HUES48 (cell line): Measurements from ENCODE around the gene GAP43.

Experiments
- H3K27ac ChIP-seq: one replicate; pipeline ENCODE4 v1.7.0; 2013; ENCODE audit warnings: low read depth, low read length, inconsistent platforms
- H3K27me3 ChIP-seq: 2 replicates; pipeline ENCODE4 v1.6.1; 2013; ENCODE audit warnings: mild to moderate bottlenecking, low read length; ENCODE audit not compliant: control insufficient read depth, insufficient read depth
- H3K36me3 ChIP-seq: 2 replicates; pipeline ENCODE4 v1.6.1; 2013; ENCODE audit warnings: low read length; ENCODE audit not compliant: control insufficient read depth, insufficient read depth
- H3K4me1 ChIP-seq: 2 replicates; pipeline ENCODE4 v1.6.1; 2013; ENCODE audit warnings: mild to moderate bottlenecking, low read length; ENCODE audit not compliant: control insufficient read depth, insufficient read depth
- H3K4me3 ChIP-seq: 2 replicates; pipeline ENCODE4 v1.5.1; 2013; ENCODE audit warnings: mild to moderate bottlenecking, low read depth, low read length
- H3K9ac ChIP-seq: 2 replicates; pipeline ENCODE4 v1.6.1; 2013; ENCODE audit warnings: mild to moderate bottlenecking, low read depth, low read length, moderate library complexity
- H3K9me3 ChIP-seq: 2 replicates; pipeline ENCODE4 v1.6.1; 2013; ENCODE audit warnings: low read length; ENCODE audit not compliant: control insufficient read depth, insufficient read depth

GAP43 gene

GRCh38 chr3:115602194-115602593, 21.1 kb upstream of the GAP43 start:
- Histone ChIP-seq H3K36me3 (no peaks in the 10 kb centered on the region), H3K4me1 (no peaks in the 10 kb centered on the region), H3K27ac (no peak overlapping the region), H3K27me3 (no peaks in the 10 kb centered on the region), H3K9me3 (no peaks in the 10 kb centered on the region), H3K4me3 (no peak overlapping the region), H3K9ac (no peak overlapping the region)

DNA sequence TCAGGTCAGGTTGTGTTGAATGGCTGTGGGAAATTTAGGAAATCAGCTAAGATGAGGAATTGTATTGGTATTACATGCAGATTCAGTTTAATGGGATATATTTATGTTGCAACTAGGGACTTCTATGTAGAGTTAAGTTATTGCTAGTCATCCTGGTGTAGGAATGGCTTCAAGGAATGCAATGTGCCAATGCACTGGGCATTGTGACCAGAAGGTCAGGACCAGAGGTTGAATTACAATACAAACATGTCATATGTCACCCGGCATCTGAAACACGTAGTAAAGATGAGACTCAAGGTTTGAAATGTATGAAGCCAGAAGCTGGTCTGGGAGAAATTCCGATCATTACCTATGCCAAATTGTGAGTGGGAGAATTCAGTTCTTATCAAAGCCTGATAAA, 11.7 kb upstream of the GAP43 start:
- H3K36me3 ChIP-seq: no peaks in the 10 kb centered on the region
- H3K27ac ChIP-seq: no peak overlapping the region
- H3K4me3 ChIP-seq: no peak overlapping the region
- no peaks in the 10 kb centered on the region for H3K9me3 ChIP-seq
- no peak overlapping the region for H3K9ac ChIP-seq
- H3K4me1 ChIP-seq: peaks cover 15% of the 10 kb centered on the region
- no peaks in the 10 kb centered on the region for H3K27me3 ChIP-seq

- H3K4me3 ChIP-seq: no peak overlapping the region
- no peak overlapping the region for H3K9ac ChIP-seq
- no peaks in the 10 kb centered on the region for H3K36me3 ChIP-seq
- H3K27me3 ChIP-seq: no peaks in the 10 kb centered on the region
- H3K9me3 ChIP-seq: no peaks in the 10 kb centered on the region
- peak overlapping the region; percentile 77 for H3K27ac ChIP-seq
- H3K4me1 ChIP-seq: peaks cover 15% of the 10 kb centered on the region
These were observed 8.1 kb upstream of the GAP43 start for GRCh38 chr3:115615001-115615814.

GRCh38 chr3:115616461-115616860, 6.8 kb upstream of the GAP43 start:
- Histone ChIP-seq H3K27me3 (no peaks in the 10 kb centered on the region), H3K36me3 (no peaks in the 10 kb centered on the region), H3K9ac (no peak overlapping the region), H3K9me3 (no peaks in the 10 kb centered on the region), H3K27ac (no peak overlapping the region), H3K4me1 (peaks cover 15% of the 10 kb centered on the region), H3K4me3 (no peak overlapping the region)

- H3K9me3 ChIP-seq: no peaks in the 10 kb centered on the region
- H3K9ac ChIP-seq: no peak overlapping the region
- H3K4me1 ChIP-seq: peaks cover 20% of the 10 kb centered on the region
- no peaks in the 10 kb centered on the region for H3K27me3 ChIP-seq
- H3K27ac ChIP-seq: no peak overlapping the region
- no peaks in the 10 kb centered on the region for H3K36me3 ChIP-seq
- H3K4me3 ChIP-seq: no peak overlapping the region
These were observed 5.7 kb upstream of the GAP43 start for GRCh38 chr3:115617591-115617990.

- Histone ChIP-seq H3K4me3 (peak overlapping the region; percentile 82), H3K9ac (no peak overlapping the region), H3K27me3 (peaks cover 15% of the 10 kb centered on the region; the same call in 1 of the 2 replicates), H3K27ac (no peak overlapping the region), H3K9me3 (no peaks in the 10 kb centered on the region), H3K4me1 (peaks cover 48% of the 10 kb centered on the region), H3K36me3 (no peaks in the 10 kb centered on the region)
These were observed 875 bp downstream of the GAP43 start for GRCh38 chr3:115624029-115624741.

DNA sequence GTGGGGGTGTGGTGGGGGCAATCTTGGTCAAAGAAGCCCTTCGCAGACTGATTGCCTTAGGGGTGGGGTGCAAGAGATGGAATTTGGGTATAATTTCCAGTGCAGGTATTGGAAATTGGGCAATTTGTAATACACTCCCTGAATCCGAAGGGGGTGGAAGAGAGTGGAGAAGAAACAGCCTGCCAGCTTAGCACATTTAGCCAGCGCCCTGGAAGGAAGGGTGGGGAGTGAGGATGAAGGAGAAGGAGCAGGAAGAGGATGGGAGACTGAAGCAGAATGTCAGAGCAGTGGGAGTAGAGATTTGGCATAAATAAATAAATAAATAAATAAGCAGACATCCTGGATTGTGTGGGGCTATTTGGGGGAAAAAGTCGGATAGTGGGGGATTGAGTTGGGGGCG, 1.6 kb downstream of the GAP43 start:
- no peak overlapping the region for H3K9ac ChIP-seq
- H3K9me3 ChIP-seq: no peaks in the 10 kb centered on the region
- peaks cover 53% of the 10 kb centered on the region for H3K4me1 ChIP-seq
- peaks cover 15% of the 10 kb centered on the region; the same call in 1 of the 2 replicates for H3K27me3 ChIP-seq
- no peak overlapping the region for H3K27ac ChIP-seq
- no peaks in the 10 kb centered on the region for H3K36me3 ChIP-seq
- H3K4me3 ChIP-seq: peak overlapping the region; percentile 82

DNA sequence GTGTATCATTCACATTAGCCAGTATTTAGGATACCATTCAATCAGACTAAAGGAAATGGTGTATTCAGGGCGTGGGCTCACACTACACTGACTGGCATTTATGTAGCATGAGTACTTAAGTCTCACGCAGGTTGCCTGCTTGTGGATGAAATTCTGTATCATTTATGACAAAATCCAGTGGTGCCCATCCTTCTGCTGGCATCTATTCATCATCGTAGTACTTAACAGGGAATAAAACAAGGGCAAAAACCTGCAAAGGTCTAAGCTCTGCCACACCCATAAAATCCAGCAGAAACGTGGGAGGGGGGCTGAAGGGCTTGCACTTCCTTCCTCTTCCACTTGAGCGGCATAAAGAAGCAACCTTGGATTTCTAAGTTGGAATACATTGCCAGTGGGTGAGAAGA, 2.7 kb downstream of the GAP43 start:
- H3K4me1 ChIP-seq: peaks cover 61% of the 10 kb centered on the region
- peaks cover 15% of the 10 kb centered on the region; the same call in 1 of the 2 replicates for H3K27me3 ChIP-seq
- H3K9me3 ChIP-seq: no peaks in the 10 kb centered on the region
- H3K36me3 ChIP-seq: no peaks in the 10 kb centered on the region
- no peak overlapping the region; the same call in 1 of the 2 replicates for H3K4me3 ChIP-seq
- H3K27ac ChIP-seq: no peak overlapping the region
- no peak overlapping the region for H3K9ac ChIP-seq

DNA sequence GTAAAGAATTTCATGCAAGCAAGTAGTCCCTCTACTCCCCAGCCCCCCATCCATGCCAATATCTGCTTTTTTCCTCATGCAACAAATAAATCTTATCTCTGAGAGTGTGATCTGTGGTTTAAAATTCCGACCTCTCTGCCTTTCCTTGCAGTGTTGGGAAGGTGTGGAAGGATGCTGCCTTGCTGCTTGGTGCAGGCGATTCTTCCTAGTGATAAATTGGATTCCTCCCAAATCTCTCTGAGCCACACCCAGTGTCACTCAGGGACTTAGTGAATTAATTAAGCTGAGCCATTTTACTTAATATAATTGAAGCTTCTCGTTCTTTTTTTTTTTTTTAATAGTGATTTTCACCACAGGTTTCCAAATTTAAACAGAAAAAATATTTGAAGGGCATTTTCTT, 3.4 kb downstream of the GAP43 start:
- Histone ChIP-seq H3K9me3 (no peaks in the 10 kb centered on the region), H3K27ac (no peak overlapping the region), H3K9ac (no peak overlapping the region), H3K27me3 (peaks cover 15% of the 10 kb centered on the region; the same call in 1 of the 2 replicates), H3K4me3 (no peak overlapping the region), H3K4me1 (peaks cover 61% of the 10 kb centered on the region), H3K36me3 (no peaks in the 10 kb centered on the region)

- Histone ChIP-seq H3K9ac (no peak overlapping the region), H3K9me3 (no peaks in the 10 kb centered on the region), H3K4me3 (no peak overlapping the region), H3K27me3 (peaks cover 15% of the 10 kb centered on the region; the same call in 1 of the 2 replicates), H3K4me1 (peaks cover 57% of the 10 kb centered on the region), H3K36me3 (no peaks in the 10 kb centered on the region), H3K27ac (peak overlapping the region; percentile 15)
These were observed 4.1 kb downstream of the GAP43 start for GRCh38 chr3:115627180-115628074.
